Trophoblast cell (in vitro differentiated cells and primary cell): ENCODE data around the gene ING5.

Source experiments
- DNase-seq, 2 donors: peaks; one replicate each; pipeline ENCODE4 v3.0.0-alpha.2; 2016
- H2AFZ ChIP-seq: 2 replicates; pipeline ENCODE4 v1.6.1; 2013; ENCODE audit warnings: low read length, moderate library complexity, mild to moderate bottlenecking; ENCODE audit not compliant: insufficient read depth, poor library complexity
- H2AK5ac ChIP-seq: 2 replicates; pipeline ENCODE4 v1.6.1; 2013; ENCODE audit warnings: mild to moderate bottlenecking, low read length
- H2BK120ac ChIP-seq: 2 replicates; pipeline ENCODE4 v1.6.1; 2013; ENCODE audit warnings: low read length, mild to moderate bottlenecking, moderate library complexity; ENCODE audit not compliant: insufficient read depth, poor library complexity
- H2BK12ac ChIP-seq: 2 replicates; pipeline ENCODE4 v1.6.1; 2013; ENCODE audit warnings: mild to moderate bottlenecking, low read length, moderate library complexity
- H2BK5ac ChIP-seq: 2 replicates; pipeline ENCODE4 v1.6.1; 2013; ENCODE audit warnings: low read length, low read depth, moderate library complexity, mild to moderate bottlenecking; ENCODE audit not compliant: poor library complexity
- H3K14ac ChIP-seq: 2 replicates; pipeline ENCODE4 v1.6.1; 2013; ENCODE audit warnings: mild to moderate bottlenecking, low read length
- H3K18ac ChIP-seq: 2 replicates; pipeline ENCODE4 v1.6.1; 2013; ENCODE audit warnings: mild to moderate bottlenecking, low read length
- H3K23ac ChIP-seq: 2 replicates; pipeline ENCODE4 v1.6.1; 2013; ENCODE audit warnings: low read length
- H3K27ac ChIP-seq: 2 replicates; pipeline ENCODE4 v1.5.1; 2013; ENCODE audit warnings: low read depth, mild to moderate bottlenecking, inconsistent platforms, low read length, moderate library complexity
- H3K27me3 ChIP-seq: 2 replicates; pipeline ENCODE4 v1.6.1; 2013; ENCODE audit warnings: inconsistent platforms, mild to moderate bottlenecking, low read length, moderate library complexity; ENCODE audit not compliant: insufficient read depth
- H3K36me3 ChIP-seq, 2 experiments: 1 replicate in 1 of 2; 2 replicates in 1 of 2; pipeline ENCODE4 v1.6.1; 2013; ENCODE audit warnings: low read length in 2 of 2, mild to moderate bottlenecking in 2 of 2, moderate library complexity in 1 of 2; ENCODE audit not compliant: insufficient read depth in 2 of 2, control insufficient read depth in 1 of 2
- H3K4ac ChIP-seq: 2 replicates; pipeline ENCODE4 v1.6.1; 2013; ENCODE audit warnings: low read depth, mild to moderate bottlenecking, low read length, moderate library complexity
- H3K4me1 ChIP-seq, 2 experiments: 1 replicate in 1 of 2; 2 replicates in 1 of 2; pipeline ENCODE4 v1.6.1; 2013; ENCODE audit warnings: low read length in 2 of 2, mild to moderate bottlenecking in 2 of 2, moderate library complexity in 1 of 2; ENCODE audit not compliant: insufficient read depth in 2 of 2, control insufficient read depth in 1 of 2
- H3K4me2 ChIP-seq: 2 replicates; pipeline ENCODE4 v1.6.1; 2013; ENCODE audit warnings: inconsistent platforms, mild to moderate bottlenecking, low read length, moderate library complexity
- H3K4me3 ChIP-seq: 2 replicates; pipeline ENCODE4 v1.5.1; 2013; ENCODE audit warnings: mild to moderate bottlenecking, low read depth, low read length, inconsistent platforms
- H3K79me1 ChIP-seq: one replicate; pipeline ENCODE4 v1.6.1; 2013; ENCODE audit warnings: low read length
- H3K79me2 ChIP-seq: 2 replicates; pipeline ENCODE4 v1.6.1; 2013; ENCODE audit warnings: low read length, mild to moderate bottlenecking; ENCODE audit not compliant: control insufficient read depth, insufficient read depth, poor library complexity
- H3K9ac ChIP-seq: 2 replicates; pipeline ENCODE4 v1.6.1; 2013; ENCODE audit warnings: mild to moderate bottlenecking, low read length
- H3K9me3 ChIP-seq: 2 replicates; pipeline ENCODE4 v1.6.1; 2013; ENCODE audit warnings: low read depth, mild to moderate bottlenecking, control low read depth, inconsistent platforms, low read length; ENCODE audit not compliant: insufficient read depth
- H4K12ac ChIP-seq: 2 replicates; pipeline ENCODE4 v1.6.1; 2013; ENCODE audit warnings: low read depth, mild to moderate bottlenecking, low read length, moderate library complexity
- H4K8ac ChIP-seq: 2 replicates; pipeline ENCODE4 v1.6.1; 2013; ENCODE audit warnings: low read depth, mild to moderate bottlenecking, low read length, moderate library complexity
- H4K91ac ChIP-seq: one replicate; pipeline ENCODE4 v1.6.1; 2013; ENCODE audit warnings: low read depth, mild to moderate bottlenecking, low read length, moderate library complexity
- WGBS: extraction: QIAGEN DNeasy Blood & Tissue Kit; methylation state at CpG from one replicate; pipeline ENCODE4 v1.1.7; 2013; ENCODE audit warnings: missing lambda C conversion rate; ENCODE audit not compliant: insufficient read length, insufficient coverage; ENCODE audit errors: extremely low coverage; 5-methylcytosine and 5-hydroxymethylcytosine counted together

The ING5 gene

DNA sequence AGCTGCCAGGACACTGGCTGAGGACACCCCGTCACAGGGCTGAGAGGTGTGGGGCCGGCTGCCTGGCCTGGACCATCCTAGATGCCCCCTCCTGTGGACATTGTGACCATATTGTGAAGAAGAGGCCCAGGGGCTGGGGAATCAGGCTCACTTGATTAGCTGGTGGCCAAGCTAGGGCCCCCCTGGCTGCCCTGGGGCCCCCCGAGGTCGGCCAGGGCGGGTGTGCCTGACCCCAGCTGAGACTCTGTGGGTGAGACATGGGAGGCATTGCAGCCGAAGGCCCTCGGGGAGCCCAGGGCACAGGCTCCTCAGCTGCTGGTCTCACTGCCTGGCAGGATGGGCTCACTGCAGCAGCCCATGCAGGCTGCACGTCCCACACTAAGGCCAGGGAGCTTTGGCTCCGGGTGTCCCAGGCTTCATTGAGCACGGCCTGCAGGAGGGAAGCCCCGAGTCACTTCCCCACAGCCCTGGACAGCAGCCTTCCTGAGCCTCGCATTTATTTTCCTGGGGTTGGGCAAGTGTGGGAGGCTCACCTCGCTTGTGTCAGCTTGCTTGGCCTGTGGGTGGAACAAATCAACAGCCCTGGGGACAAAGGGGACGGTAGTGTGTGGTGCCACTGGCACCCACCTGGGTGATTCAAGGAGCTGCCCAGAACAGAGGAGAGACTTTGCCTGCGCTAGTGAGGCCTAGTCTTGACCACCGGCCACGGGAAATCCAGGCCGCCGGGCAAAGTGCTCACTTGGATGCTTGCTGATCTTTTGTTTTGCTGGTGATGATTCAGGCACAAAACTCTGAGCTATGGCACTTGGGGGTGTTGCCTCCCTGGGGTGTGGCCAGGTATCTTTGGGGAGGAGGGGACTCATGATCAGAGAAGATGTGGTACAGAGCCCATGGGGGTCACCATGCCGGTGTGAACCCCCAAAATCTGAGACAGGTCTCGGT is 76.1 kb downstream of the ING5 start:
- no peak overlapping the region for H3K9ac ChIP-seq
- H3K27me3 ChIP-seq: no peaks in the 10 kb centered on the region
- no CpG with 5 or more reads among the region's 21 CpGs for WGBS
- no peak overlapping the region for H4K12ac ChIP-seq
- no peak overlapping the region for H3K27ac ChIP-seq
- H2AK5ac ChIP-seq: no peak overlapping the region
- no peak overlapping the region for H3K18ac ChIP-seq
- no peak overlapping the region for H2BK120ac ChIP-seq
- H3K9me3 ChIP-seq: no peaks in the 10 kb centered on the region
- H3K79me2 ChIP-seq: peaks cover 2% of the 10 kb centered on the region
- no peaks in the 10 kb centered on the region for H3K79me1 ChIP-seq
- H3K4ac ChIP-seq: no peak overlapping the region
- H2BK5ac ChIP-seq: no peak overlapping the region
- no peak for DNase-seq
- no peaks in the 10 kb centered on the region for H3K36me3 ChIP-seq
- no peaks in the 10 kb centered on the region for H3K4me1 ChIP-seq
- H4K91ac ChIP-seq: no peak overlapping the region
- no peak overlapping the region for H2BK12ac ChIP-seq
- H4K8ac ChIP-seq: no peak overlapping the region
- H2AFZ ChIP-seq: no peak overlapping the region
- H3K14ac ChIP-seq: no peak overlapping the region
- H3K4me3 ChIP-seq: no peak overlapping the region
- no peak overlapping the region for H3K23ac ChIP-seq
- H3K4me2 ChIP-seq: no peak overlapping the region
